GM18517 (cell line): ENCODE results near the gene SPATA1.
"Not testable (repeated sequence)": the region's sequence is repeated elsewhere in the genome, so short reads cannot be mapped to it uniquely, and the experiment has no call there.

ENCODE experiments used
- ATAC-seq: cut with Tn5 transposase; IDR thresholded peaks from one replicate; pipeline ENCODE4 v1.9.1; 2021; ENCODE audit warnings: mild to moderate bottlenecking, moderate library complexity; ENCODE audit not compliant: unreplicated experiment

Gene SPATA1

GRCh38 chr1:84506002-84506728 is at the start of gene SPATA1, which contains the start of gene GNG5:
TSS of gene SPATA1 (plus strand) at chr1:84506386. CDS start at chr1:84516360, 9,974 bp downstream.
TSS of gene GNG5 (minus strand) at chr1:84506581. CDS start at chr1:84506091, 490 bp downstream.
- ATAC-seq, result peak; percentile 79

GRCh38 chr1:84462118-84462517 is 44.1 kb upstream of the SPATA1 start:
- ATAC-seq, result no peak

GRCh38 chr1:84467298-84467697 is 38.9 kb upstream of the SPATA1 start:
- ATAC-seq, result no peak

GRCh38 chr1:84476225-84476624 is 30.0 kb upstream of the SPATA1 start:
- no peak for ATAC-seq

- peak; percentile 95 for ATAC-seq
These were observed 27.0 kb upstream of the SPATA1 start, which contains the start of gene RPF1 for GRCh38 chr1:84478876-84479868. TSS of gene RPF1 (plus strand) at chr1:84479266. CDS start at chr1:84479282, 16 bp downstream.

GRCh38 chr1:84479998-84480397 is 26.2 kb upstream of the SPATA1 start:
- no peak for ATAC-seq

GRCh38 chr1:84480650-84481049 is 25.5 kb upstream of the SPATA1 start:
- ATAC-seq, result peak; percentile 37

GRCh38 chr1:84481317-84481716 is 24.9 kb upstream of the SPATA1 start:
- ATAC-seq, result no peak

- no peak for ATAC-seq
These were observed 18.1 kb upstream of the SPATA1 start for GRCh38 chr1:84488107-84488506.

- ATAC-seq, result no peak
These were observed 16.4 kb upstream of the SPATA1 start for GRCh38 chr1:84489766-84490165.

GRCh38 chr1:84492726-84493125 is 13.5 kb upstream of the SPATA1 start:
- ATAC-seq, result no peak

GRCh38 chr1:84493747-84494146 is 12.4 kb upstream of the SPATA1 start:
- ATAC-seq, result no peak

GRCh38 chr1:84496498-84496897 is 9.7 kb upstream of the SPATA1 start:
- no peak for ATAC-seq

- no peak for ATAC-seq
These were observed 8.4 kb upstream of the SPATA1 start for GRCh38 chr1:84497631-84498275.

GRCh38 chr1:84502927-84503326 is 3.3 kb upstream of the SPATA1 start:
- no peak for ATAC-seq

GRCh38 chr1:84504580-84505492 is 1.4 kb upstream of the SPATA1 start:
- no peak for ATAC-seq

- peak; percentile 33 for ATAC-seq
These were observed 639 bp upstream of the SPATA1 start for GRCh38 chr1:84505493-84506001.

- no peak for ATAC-seq
These were observed 705 bp downstream of the SPATA1 start for GRCh38 chr1:84506729-84507453.

- ATAC-seq, result not testable (repeated sequence)
These were observed 1.7 kb downstream of the SPATA1 start for GRCh38 chr1:84507887-84508286.
